Activated T-cell treated with anti-CD3 and anti-CD28 coated beads for 4 hours (primary cell): ENCODE results near the gene RASSF4.
"Not testable (repeated sequence)": the region's sequence is repeated elsewhere in the genome, so short reads cannot be mapped to it uniquely, and the experiment has no call there.

Experiments used
- DNase-seq: peaks from one replicate; pipeline ENCODE4 v3.0.0-alpha.2; 2020

The RASSF4 gene

DNA sequence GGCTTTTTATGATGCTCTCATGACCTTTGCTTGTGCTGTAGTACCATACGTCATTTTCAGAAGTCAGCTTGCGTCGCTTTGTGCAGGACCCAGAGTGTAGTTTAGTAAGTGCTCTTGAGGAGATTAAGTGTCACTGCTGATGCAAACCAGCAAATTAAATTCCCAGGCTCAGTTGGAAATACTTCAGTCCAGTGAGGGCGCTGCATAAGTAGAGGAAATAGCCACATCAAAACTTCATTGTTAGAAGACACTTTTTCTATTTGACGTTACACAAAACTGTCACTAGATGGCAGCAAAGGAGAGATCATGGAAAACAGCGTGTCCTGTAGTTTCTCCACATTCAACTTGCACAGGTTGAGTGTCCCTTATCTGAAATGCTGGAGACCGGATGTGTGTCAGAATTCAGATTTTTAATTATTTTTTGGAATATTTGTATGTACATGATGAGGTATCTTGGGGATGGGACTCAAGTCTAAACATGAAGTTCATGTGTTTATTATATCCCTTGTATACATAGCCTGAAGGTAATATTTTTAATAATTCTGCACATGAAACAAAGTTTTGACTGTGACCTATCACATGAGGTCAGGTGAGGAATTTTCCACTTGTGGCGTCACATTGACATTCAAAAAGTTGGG, 49.0 kb downstream of the RASSF4 start:
- no peak for DNase-seq

- not testable (repeated sequence) for DNase-seq
Observed at GRCh38 chr10:45014557-45014956, 55.0 kb downstream of the RASSF4 start.

- DNase-seq, result no peak
Observed at GRCh38 chr10:45015590-45015989, 56.0 kb downstream of the RASSF4 start.

DNA sequence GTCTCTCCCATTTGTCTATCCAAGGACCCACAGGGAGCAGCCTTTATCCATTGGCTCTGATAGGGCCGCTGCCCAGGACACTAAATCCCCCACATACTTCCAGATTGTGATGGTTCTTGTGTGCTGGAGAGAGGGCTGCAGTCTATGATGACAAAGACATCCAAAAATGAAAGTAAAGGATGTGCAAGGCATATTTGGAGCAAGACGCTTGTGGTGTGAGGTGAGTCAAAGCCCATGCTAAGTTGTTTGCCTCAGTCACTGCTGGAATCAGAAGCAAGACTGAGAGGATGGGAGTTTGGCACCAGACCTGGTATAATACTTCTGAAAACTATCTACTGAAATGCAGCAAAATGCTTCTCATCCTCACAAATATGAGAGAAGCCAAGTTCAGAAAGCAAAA, 63.8 kb downstream of the RASSF4 start:
- DNase-seq, result no peak

DNA sequence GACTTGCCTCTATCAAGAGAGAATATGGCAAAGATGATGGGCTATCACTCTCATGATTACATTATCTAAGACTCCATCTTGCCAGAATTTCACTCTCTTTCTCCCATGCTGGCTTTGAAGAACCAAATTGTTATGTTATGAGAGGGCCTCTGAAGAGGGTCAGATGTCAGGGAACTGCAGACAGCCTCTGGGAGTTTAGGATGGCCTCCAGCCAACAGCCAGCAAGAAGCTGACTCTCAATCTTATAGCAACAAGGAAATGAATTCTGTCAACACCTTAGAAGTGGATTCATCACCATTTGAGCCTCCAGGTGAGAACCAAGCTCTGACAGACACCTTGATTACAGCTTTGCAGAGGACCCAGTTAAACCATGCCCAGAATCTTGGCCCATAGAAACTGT, 74.7 kb downstream of the RASSF4 start:
- no peak for DNase-seq

- no peak for DNase-seq
Observed at GRCh38 chr10:45035673-45036072, 76.1 kb downstream of the RASSF4 start.

DNA sequence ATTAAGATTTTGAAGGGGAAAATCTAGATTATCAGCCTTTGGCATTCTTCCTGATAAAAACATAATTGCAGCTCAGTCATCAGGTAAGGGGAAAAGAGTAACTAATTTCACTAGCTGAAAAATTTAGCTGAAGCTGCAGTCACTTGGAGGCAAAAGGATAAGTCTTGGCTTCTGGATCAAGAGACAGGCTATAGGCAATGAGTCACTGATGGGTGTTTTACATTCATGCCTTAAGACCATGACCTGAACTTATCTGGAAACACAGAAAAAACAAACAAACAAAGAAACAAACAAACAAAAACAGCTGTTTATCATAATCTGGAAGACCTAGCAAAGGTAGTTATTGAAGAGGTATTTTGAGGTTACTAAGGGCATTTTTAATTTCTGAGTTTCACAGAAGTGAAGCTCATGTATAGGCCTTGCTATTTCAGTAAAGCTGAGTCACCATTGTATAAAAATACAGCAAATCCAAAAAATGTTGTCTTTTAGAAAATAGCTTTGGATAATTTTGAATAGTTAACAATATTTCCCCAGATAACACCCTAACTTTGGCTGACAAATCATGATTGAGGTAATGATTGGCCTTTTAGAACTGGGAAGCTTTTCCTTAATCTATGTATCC, 81.4 kb downstream of the RASSF4 start:
- DNase-seq, result no peak

DNA sequence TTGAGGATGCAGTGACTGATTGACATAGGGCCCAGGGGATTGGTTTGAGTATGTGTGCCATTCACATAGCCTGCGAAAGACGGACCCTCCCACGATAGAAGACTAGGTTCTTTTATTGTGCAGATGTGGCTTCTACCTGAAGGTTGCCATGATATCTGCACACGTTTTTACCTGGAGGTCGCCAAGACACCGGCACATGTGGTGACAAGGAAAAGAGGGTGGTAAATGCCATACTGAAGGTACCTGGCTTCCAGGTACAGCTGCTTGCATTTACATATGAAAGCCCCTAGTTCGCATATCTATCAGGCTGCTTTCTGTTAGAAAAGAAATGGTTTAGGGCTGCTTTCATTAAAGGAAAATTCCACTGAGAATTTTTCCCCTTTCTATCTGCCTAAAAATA, 84.7 kb downstream of the RASSF4 start:
- DNase-seq, result no peak
